DOHH2 (cell line): ENCODE measurements around the gene CNN2.
A peak's percentile ranks its signal among the peaks of the same experiment; 100 is the strongest.

Experiments used
- H3F3A ChIP-seq: fragments of 200-600 bp; sonication (generic), shearing (Covaris generic); 2 replicates; pipeline ENCODE4 v1.6.0; 2016; ENCODE audit warnings: antibody characterized with exemption, mild to moderate bottlenecking; ENCODE audit not compliant: control insufficient read depth, insufficient read depth
- H3K27ac ChIP-seq: fragments of 200-600 bp; sonication (generic); 2 replicates; pipeline ENCODE4 v1.5.1; 2014; ENCODE audit warnings: low read depth, mild to moderate bottlenecking, low read length, moderate library complexity
- H3K27me3 ChIP-seq: fragments of 200-600 bp; sonication (generic); 2 replicates; pipeline ENCODE4 v1.6.1; 2014; ENCODE audit warnings: mild to moderate bottlenecking, low read length, mixed read lengths; ENCODE audit not compliant: control insufficient read depth
- H3K36me3 ChIP-seq: fragments of 200-600 bp; sonication (generic); 2 replicates; pipeline ENCODE4 v1.6.1; 2014; ENCODE audit warnings: mild to moderate bottlenecking, low read length, moderate library complexity, mixed read lengths; ENCODE audit not compliant: control insufficient read depth
- H3K4me1 ChIP-seq: fragments of 200-600 bp; sonication (generic); 2 replicates; pipeline ENCODE4 v1.6.1; 2014; ENCODE audit warnings: mild to moderate bottlenecking, low read length, mixed read lengths; ENCODE audit not compliant: control insufficient read depth
- H3K4me2 ChIP-seq: fragments of 200-600 bp; sonication (generic); 2 replicates; pipeline ENCODE4 v1.6.0; 2014; ENCODE audit warnings: mild to moderate bottlenecking, low read length, moderate library complexity
- H3K4me3 ChIP-seq: fragments of 200-600 bp; sonication (generic); 2 replicates; pipeline ENCODE4 v1.5.1; 2014; ENCODE audit warnings: mild to moderate bottlenecking, low read length, mixed read lengths
- H3K79me2 ChIP-seq: fragments of 200-600 bp; sonication (generic); 2 replicates; pipeline ENCODE4 v1.6.1; 2014; ENCODE audit warnings: mild to moderate bottlenecking, low read length, mixed read lengths; ENCODE audit not compliant: control insufficient read depth
- H3K9me2 ChIP-seq: fragments of 200-600 bp; sonication (generic); replicated peaks from 2 replicates; pipeline ENCODE4 v1.6.1; 2014; ENCODE audit warnings: mild to moderate bottlenecking, low read length, mixed read lengths; ENCODE audit not compliant: control insufficient read depth
- H3K9me3 ChIP-seq: fragments of 200-600 bp; sonication (generic); 2 replicates; pipeline ENCODE4 v1.6.1; 2014; ENCODE audit warnings: antibody characterized with exemption, low read length, mixed read lengths; ENCODE audit not compliant: control insufficient read depth, insufficient read depth
- H4K20me1 ChIP-seq: fragments of 200-600 bp; sonication (generic); 2 replicates; pipeline ENCODE4 v1.6.0; 2014; ENCODE audit warnings: low read depth, mild to moderate bottlenecking, antibody characterized with exemption, low read length, moderate library complexity; ENCODE audit not compliant: control insufficient read depth, insufficient read depth
- CTCF ChIP-seq: fragments of 200-600 bp; sonication (generic); IDR thresholded peaks from one replicate; pipeline ENCODE4 v1.5.1; 2014; ENCODE audit warnings: antibody characterized with exemption, mild to moderate bottlenecking, low read depth, low read length; ENCODE audit not compliant: poor library complexity, severe bottlenecking
- EZH2phosphoT487 ChIP-seq: fragments of 200-600 bp; sonication (generic); IDR thresholded peaks from 2 replicates; pipeline ENCODE4 v1.6.1; 2017; ENCODE audit warnings: borderline replicate concordance, mild to moderate bottlenecking, antibody characterized with exemption, low read length, moderate library complexity, mixed read lengths

The CNN2 gene

DNA sequence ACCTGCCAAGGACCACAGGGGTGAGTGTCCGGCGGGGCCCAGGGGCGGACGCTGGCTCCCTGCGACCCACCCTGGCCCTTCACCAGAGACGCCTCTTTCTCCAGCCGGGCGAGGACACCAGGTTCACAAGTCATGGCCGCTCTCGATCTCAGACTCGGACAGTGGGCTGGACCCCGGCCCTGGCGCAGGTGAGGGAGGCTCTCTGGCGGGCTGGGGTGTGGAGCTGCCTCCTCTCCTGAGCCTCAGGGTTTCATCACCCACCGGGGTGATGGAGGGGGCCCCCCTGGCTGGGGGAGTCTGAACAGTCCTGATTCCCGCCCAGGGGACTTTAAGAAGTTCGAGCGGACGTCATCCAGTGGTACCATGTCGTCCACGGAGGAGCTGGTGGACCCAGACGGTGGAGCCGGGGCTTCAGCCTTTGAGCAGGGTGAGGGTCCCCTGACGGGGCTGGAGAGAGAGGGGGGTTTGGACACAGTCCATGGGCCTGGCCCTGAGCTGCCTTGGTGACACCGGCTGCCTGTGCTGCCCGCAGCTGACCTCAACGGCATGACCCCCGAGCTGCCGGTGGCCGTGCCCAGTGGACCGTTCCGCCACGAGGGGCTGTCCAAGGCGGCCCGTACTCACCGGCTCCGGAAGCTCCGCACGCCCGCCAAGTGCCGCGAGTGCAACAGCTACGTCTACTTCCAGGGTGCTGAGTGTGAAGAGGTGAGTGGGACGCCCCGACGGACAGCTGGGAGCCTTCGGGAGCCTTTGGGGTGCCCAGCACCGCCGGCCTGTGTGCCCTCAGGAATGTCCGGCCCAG is 54.2 kb downstream of the CNN2 start:
- Histone ChIP-seq H3K4me1 (peaks cover 39% of the 10 kb centered on the region), H3K4me2 (no peak overlapping the region), H3F3A (peaks cover 13% of the 10 kb centered on the region), H3K9me2 (no peaks in the 10 kb centered on the region), H3K9me3 (no peaks in the 10 kb centered on the region), H3K4me3 (no peak overlapping the region), H4K20me1 (peaks cover 4% of the 10 kb centered on the region; the same call in 1 of the 2 replicates), H3K27me3 (no peaks in the 10 kb centered on the region), H3K36me3 (peaks cover 79% of the 10 kb centered on the region), H3K79me2 (peaks cover 19% of the 10 kb centered on the region), H3K27ac (no peak overlapping the region)
- no peak for TF ChIP-seq EZH2phosphoT487
- TF ChIP-seq CTCF = no peak

DNA sequence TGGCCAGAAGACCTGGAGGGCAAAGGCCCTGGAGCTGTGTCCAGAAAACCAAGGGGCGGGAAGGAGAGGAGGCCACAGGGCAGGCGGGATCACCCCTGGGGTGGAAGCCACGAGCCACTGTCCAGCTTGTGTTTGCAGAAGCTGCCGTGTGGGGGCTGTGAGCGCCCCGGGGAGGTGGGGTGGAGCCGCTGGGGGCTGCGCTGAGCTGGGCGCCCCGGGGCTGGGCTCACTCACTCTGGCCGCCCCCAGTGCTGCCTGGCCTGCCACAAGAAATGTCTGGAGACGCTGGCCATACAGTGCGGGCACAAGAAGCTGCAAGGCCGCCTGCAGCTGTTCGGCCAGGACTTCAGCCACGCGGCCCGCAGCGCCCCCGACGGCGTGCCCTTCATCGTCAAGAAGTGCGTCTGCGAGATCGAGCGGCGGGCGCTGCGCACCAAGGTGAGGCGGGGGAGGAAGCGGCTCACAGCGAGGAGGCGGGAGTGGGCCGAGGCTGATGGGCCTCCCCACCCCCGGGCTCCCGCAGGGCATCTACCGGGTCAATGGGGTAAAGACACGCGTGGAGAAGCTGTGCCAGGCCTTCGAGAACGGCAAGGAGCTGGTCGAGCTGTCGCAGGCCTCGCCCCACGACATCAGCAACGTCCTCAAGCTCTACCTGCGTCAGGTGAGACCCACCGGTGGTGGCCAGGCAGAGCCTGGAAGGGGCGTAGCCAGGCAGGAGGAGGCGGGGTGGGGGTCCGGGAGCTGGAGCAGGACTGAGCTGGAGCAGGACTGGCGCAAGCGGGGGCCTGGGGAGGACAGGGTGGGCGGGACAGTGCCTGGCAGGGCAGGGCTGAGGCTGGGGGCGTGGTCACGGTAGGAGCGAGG is 55.1 kb downstream of the CNN2 start:
- Histone ChIP-seq H3K79me2 (peaks cover 13% of the 10 kb centered on the region), H4K20me1 (peaks cover 4% of the 10 kb centered on the region; the same call in 1 of the 2 replicates), H3K4me1 (peaks cover 30% of the 10 kb centered on the region), H3K4me3 (no peak overlapping the region), H3K27me3 (no peaks in the 10 kb centered on the region), H3K9me2 (no peaks in the 10 kb centered on the region), H3F3A (peaks cover 3% of the 10 kb centered on the region), H3K27ac (no peak overlapping the region), H3K36me3 (peaks cover 79% of the 10 kb centered on the region), H3K9me3 (no peaks in the 10 kb centered on the region), H3K4me2 (no peak overlapping the region; the same call in 1 of the 2 replicates)
- TF ChIP-seq EZH2phosphoT487 = no peak
- no peak for TF ChIP-seq CTCF

- TF ChIP-seq EZH2phosphoT487 (no peak), CTCF (no peak)
- peaks cover 12% of the 10 kb centered on the region for H3K79me2 ChIP-seq
- H3F3A ChIP-seq = peaks cover 1% of the 10 kb centered on the region
- H3K9me3 ChIP-seq = no peaks in the 10 kb centered on the region
- no peaks in the 10 kb centered on the region for H3K9me2 ChIP-seq
- H3K27ac ChIP-seq = no peak overlapping the region
- H4K20me1 ChIP-seq = peaks cover 4% of the 10 kb centered on the region; the same call in 1 of the 2 replicates
- H3K27me3 ChIP-seq = no peaks in the 10 kb centered on the region
- no peak overlapping the region for H3K4me3 ChIP-seq
- H3K36me3 ChIP-seq = peaks cover 83% of the 10 kb centered on the region
- peaks cover 29% of the 10 kb centered on the region for H3K4me1 ChIP-seq
- peak overlapping the region; percentile 20; the same call in 1 of the 2 replicates for H3K4me2 ChIP-seq
Observed at GRCh38 chr19:1082165-1082927, 55.9 kb downstream of the CNN2 start.
